ENCODE data around the gene PCDHB13. TPM values are rescaled to one million over a fixed set of nuclear protein-coding genes. Genes with fewer than 3 reads are reported as not detected.
"Not testable (repeated sequence)": the region's sequence is repeated elsewhere in the genome, so short reads cannot be mapped to it uniquely, and the experiment has no call there.

The PCDHB13 gene
- total RNA-seq, 1 experiment from 2014 or later: 0.40 TPM

GRCh38 chr5:141194332-141194731 is 19.4 kb upstream of the PCDHB13 start:
- H3K9me3 ChIP-seq: not testable (repeated sequence)

DNA sequence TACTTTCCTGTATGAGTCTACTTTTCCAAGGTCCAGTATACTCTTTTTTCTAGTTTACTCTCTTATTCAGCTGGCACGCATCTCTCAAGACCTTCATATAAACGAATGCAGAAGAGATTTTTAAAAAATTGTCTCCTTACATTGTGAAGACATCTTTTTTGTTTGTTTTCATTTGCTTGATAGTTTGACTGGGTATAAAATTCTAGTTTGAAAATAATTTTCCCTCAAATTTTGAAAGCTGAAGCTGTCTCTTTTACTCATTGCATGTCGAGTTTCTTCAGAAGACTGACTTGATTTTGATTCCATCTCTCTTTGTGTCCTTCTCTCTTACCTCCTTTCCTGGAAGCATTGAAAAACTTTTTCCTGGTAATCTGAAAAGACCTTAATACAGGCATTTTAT is 17.4 kb upstream of the PCDHB13 start:
- peaks cover 3% of the 10 kb centered on the region for H3K27me3 ChIP-seq
- DNase-seq: no peak
- H3K36me3 ChIP-seq: no peaks in the 10 kb centered on the region
- peaks cover 6% of the 10 kb centered on the region for H3K9me3 ChIP-seq
- no peak overlapping the region for H3K4me3 ChIP-seq

More at GRCh38 chr5:141194332-141194731, 19.4 kb upstream of the PCDHB13 start:
- DNase-seq, H3K36me3 ChIP-seq, H3K27me3 ChIP-seq, H3K4me3 ChIP-seq: not testable (repeated sequence)

GRCh38 chr5:141199359-141200235 is 14.1 kb upstream of the PCDHB13 start, which contains the start of gene PCDHB11:
PCDHB11 (plus strand) TSS chr5:141199627; CDS start chr5:141199775, 148 bp downstream.
- Histone ChIP-seq H3K9me3 (peaks cover 6% of the 10 kb centered on the region), H3K27me3 (no peaks in the 10 kb centered on the region; the same call in 1 of the 2 replicates), H3K36me3 (no peaks in the 10 kb centered on the region), H3K4me3 (no peak within 1 kb of the TSS)
- DNase-seq: no peak

DNA sequence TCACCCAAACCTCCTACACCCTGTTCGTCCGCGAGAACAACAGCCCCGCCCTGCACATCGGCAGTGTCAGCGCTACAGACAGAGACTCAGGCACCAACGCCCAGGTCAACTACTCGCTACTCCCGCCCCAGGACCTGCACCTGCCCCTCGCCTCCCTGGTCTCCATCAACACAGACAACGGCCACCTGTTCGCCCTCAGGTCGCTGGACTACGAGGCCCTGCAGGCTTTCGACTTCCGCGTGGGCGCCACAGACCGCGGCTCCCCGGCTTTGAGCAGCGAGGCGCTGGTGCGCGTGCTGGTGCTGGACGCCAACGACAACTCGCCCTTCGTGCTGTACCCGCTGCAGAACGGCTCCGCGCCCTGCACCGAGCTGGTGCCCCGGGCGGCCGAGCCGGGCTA is 12.6 kb upstream of the PCDHB13 start:
- not testable (repeated sequence) for H3K9me3 ChIP-seq, H3K4me3 ChIP-seq, DNase-seq, H3K27me3 ChIP-seq, H3K36me3 ChIP-seq

DNA sequence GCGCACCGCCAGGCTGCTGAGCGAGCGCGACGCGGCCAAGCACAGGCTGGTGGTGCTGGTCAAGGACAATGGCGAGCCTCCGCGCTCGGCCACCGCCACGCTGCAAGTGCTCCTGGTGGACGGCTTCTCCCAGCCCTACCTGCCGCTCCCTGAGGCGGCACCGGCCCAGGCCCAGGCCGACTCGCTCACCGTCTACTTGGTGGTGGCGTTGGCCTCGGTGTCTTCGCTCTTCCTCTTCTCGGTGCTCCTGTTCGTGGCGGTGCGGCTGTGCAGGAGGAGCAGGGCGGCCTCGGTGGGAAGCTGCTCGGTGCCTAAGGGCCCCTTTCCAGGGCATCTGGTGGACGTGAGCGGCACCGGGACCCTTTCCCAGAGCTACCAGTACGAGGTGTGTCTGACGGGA is 12.1 kb upstream of the PCDHB13 start:
- H3K27me3 ChIP-seq, DNase-seq, H3K4me3 ChIP-seq, H3K36me3 ChIP-seq, H3K9me3 ChIP-seq: not testable (repeated sequence)

GRCh38 chr5:141208478-141208877 is 5.2 kb upstream of the PCDHB13 start, which contains the start of gene PCDHB12:
PCDHB12 (plus strand) TSS chr5:141208719; CDS start chr5:141208908, 189 bp downstream.
- Histone ChIP-seq H3K36me3 (no peaks in the 10 kb centered on the region), H3K9me3 (no peaks in the 10 kb centered on the region), H3K4me3 (no peak within 1 kb of the TSS), H3K27me3 (peaks cover 8% of the 10 kb centered on the region)
- no peak for DNase-seq

DNA sequence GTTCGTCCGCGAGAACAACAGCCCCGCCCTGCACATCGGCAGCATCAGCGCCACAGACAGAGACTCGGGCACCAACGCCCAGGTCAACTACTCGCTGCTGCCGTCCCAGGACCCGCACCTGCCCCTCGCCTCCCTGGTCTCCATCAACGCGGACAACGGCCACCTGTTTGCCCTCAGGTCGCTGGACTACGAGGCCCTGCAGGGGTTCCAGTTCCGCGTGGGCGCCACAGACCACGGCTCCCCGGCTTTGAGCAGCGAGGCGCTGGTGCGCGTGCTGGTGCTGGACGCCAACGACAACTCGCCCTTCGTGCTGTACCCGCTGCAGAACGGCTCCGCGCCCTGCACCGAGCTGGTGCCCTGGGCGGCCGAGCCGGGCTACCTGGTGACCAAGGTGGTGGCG is 3.4 kb upstream of the PCDHB13 start:
- not testable (repeated sequence) for DNase-seq, H3K4me3 ChIP-seq, H3K36me3 ChIP-seq, H3K9me3 ChIP-seq, H3K27me3 ChIP-seq

DNA sequence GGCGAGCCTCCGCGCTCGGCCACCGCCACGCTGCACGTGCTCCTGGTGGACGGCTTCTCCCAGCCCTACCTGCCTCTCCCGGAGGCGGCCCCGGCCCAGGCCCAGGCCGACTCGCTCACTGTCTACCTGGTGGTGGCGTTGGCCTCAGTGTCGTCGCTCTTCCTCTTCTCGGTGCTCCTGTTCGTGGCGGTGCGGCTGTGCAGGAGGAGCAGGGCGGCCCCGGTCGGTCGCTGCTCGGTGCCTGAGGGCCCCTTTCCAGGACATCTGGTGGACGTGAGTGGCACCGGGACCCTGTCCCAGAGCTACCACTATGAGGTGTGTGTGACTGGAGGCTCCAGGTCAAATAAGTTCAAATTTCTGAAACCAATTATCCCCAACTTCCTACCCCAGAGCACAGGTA is 2.9 kb upstream of the PCDHB13 start:
- not testable (repeated sequence) for H3K4me3 ChIP-seq, H3K9me3 ChIP-seq, H3K27me3 ChIP-seq, H3K36me3 ChIP-seq, DNase-seq

DNA sequence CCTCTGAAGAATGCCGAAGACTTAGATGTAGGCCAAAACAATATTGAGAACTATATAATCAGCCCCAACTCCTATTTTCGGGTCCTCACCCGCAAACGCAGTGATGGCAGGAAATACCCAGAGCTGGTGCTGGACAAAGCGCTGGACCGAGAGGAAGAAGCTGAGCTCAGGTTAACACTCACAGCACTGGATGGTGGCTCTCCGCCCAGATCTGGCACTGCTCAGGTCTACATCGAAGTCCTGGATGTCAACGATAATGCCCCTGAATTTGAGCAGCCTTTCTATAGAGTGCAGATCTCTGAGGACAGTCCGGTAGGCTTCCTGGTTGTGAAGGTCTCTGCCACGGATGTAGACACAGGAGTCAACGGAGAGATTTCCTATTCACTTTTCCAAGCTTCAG is 864 bp downstream of the PCDHB13 start:
- not testable (repeated sequence) for H3K36me3 ChIP-seq, H3K4me3 ChIP-seq, DNase-seq, H3K27me3 ChIP-seq, H3K9me3 ChIP-seq

DNA sequence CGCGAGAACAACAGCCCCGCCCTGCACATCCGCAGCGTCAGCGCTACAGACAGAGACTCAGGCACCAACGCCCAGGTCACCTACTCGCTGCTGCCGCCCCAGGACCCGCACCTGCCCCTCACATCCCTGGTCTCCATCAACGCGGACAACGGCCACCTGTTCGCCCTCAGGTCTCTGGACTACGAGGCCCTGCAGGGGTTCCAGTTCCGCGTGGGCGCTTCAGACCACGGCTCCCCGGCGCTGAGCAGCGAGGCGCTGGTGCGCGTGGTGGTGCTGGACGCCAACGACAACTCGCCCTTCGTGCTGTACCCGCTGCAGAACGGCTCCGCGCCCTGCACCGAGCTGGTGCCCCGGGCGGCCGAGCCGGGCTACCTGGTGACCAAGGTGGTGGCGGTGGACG is 1.8 kb downstream of the PCDHB13 start:
- not testable (repeated sequence) for H3K36me3 ChIP-seq, H3K9me3 ChIP-seq, DNase-seq, H3K27me3 ChIP-seq, H3K4me3 ChIP-seq

- not testable (repeated sequence) for H3K9me3 ChIP-seq, H3K4me3 ChIP-seq, H3K36me3 ChIP-seq, DNase-seq, H3K27me3 ChIP-seq
Observed at GRCh38 chr5:141216035-141216434, 2.3 kb downstream of the PCDHB13 start.

- peak; percentile 29 for DNase-seq
- H3K36me3 ChIP-seq: no peaks in the 10 kb centered on the region
- peaks cover 8% of the 10 kb centered on the region for H3K27me3 ChIP-seq
- H3K9me3 ChIP-seq: no peaks in the 10 kb centered on the region
- peak within 1 kb of the TSS; percentile 45 for H3K4me3 ChIP-seq
Observed at GRCh38 chr5:141223112-141223783, 9.5 kb downstream of the PCDHB13 start, which contains the start of gene PCDHB14. PCDHB14 (plus strand) TSS chr5:141223343; CDS start chr5:141223506, 163 bp downstream.

- not testable (repeated sequence) for H3K27me3 ChIP-seq, H3K9me3 ChIP-seq, DNase-seq, H3K36me3 ChIP-seq, H3K4me3 ChIP-seq
Observed at GRCh38 chr5:141224844-141225243, 11.1 kb downstream of the PCDHB13 start.

DNA sequence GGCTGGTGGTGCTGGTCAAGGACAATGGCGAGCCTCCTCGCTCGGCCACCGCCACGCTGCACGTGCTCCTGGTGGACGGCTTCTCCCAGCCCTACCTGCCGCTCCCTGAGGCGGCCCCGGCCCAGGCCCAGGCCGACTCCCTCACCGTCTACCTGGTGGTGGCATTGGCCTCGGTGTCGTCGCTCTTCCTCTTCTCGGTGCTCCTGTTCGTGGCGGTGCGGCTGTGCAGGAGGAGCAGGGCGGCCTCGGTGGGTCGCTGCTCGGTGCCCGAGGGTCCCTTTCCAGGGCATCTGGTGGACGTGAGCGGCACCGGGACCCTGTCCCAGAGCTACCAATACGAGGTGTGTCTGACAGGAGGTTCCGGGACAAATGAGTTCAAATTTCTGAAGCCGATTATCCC is 11.7 kb downstream of the PCDHB13 start:
- not testable (repeated sequence) for H3K4me3 ChIP-seq, H3K36me3 ChIP-seq, H3K27me3 ChIP-seq, DNase-seq, H3K9me3 ChIP-seq

GRCh38 chr5:141234109-141234667 is 20.5 kb downstream of the PCDHB13 start:
- peaks cover 30% of the 10 kb centered on the region for H3K9me3 ChIP-seq
- DNase-seq: no peak
- H3K27me3 ChIP-seq: no peaks in the 10 kb centered on the region
- H3K36me3 ChIP-seq: no peaks in the 10 kb centered on the region
- H3K4me3 ChIP-seq: peak overlapping the region; percentile 11; the same call in 1 of the 2 replicates

- not testable (repeated sequence) for DNase-seq, H3K4me3 ChIP-seq
- H3K9me3 ChIP-seq: peaks cover 30% of the 10 kb centered on the region
Observed at GRCh38 chr5:141235922-141236321, 22.2 kb downstream of the PCDHB13 start.

More at GRCh38 chr5:141235922-141236321, 22.2 kb downstream of the PCDHB13 start:
- H3K36me3 ChIP-seq, H3K27me3 ChIP-seq: not testable (repeated sequence)
